ENCODE measurements around the gene ATP5MG. TPM values are rescaled to one million over a fixed set of nuclear protein-coding genes. Genes with fewer than 3 reads are reported as not detected.

ATP5MG gene
- total and polyA plus RNA-seq, 10 of the 15 experiments (the other 5 are each of a cell fraction or from before 2014, with no cell fraction given): 211 to 2,276 (median 633) TPM

GRCh38 chr11:118450451-118450850 lies 49.0 kb downstream of the ATP5MG start:
- in situ Hi-C loops (cut with MboI): no loop called here
- no peak overlapping the region for H3K4me2 ChIP-seq (ENCODE audit: control insufficient read depth, insufficient read depth)
- peaks cover 63% of the 10 kb centered on the region for H3K79me2 ChIP-seq (ENCODE audit: control insufficient read depth, insufficient read depth, low read length)
- H2AFZ ChIP-seq (ENCODE audit: control insufficient read depth, low read depth, low read length): no peak overlapping the region
- FAIRE-seq (no peak), ATAC-seq (no peak), DNase-seq (ENCODE audit: low read depth, low spot score) (no peak)
- no TSS peak for BruUV-seq (replicated peaks)
- H3K36me3 ChIP-seq (ENCODE audit: control insufficient read depth in 2 of 2, insufficient read depth in 2 of 2, low read length in 1 of 2): peaks cover 0 to 6% of the 10 kb centered on the region in 2 experiments; a peak in 1 of 4 replicates
- 100% methylated on average over 1 of the region's 1 CpG for WGBS (ENCODE audit: insufficient coverage, insufficient replicate concordance, low lambda C conversion rate, missing lambda C conversion rate)
- H3K4me3 ChIP-seq: no peak overlapping the region
- no peaks in the 10 kb centered on the region for H3K9me3 ChIP-seq (replicated peaks; ENCODE audit: control insufficient read depth, insufficient read depth, low read length)
- H3K4me1 ChIP-seq (ENCODE audit: control insufficient read depth, insufficient read depth, low read length): peaks cover 17% of the 10 kb centered on the region
- TF ChIP-seq TCF7 (IDR thresholded peaks at IDR 0.05; ENCODE audit: borderline replicate concordance): no peak
- H3K9ac ChIP-seq (ENCODE audit: control insufficient read depth, insufficient read depth, low read length): no peak overlapping the region
- no peaks in the 10 kb centered on the region for H4K20me1 ChIP-seq (ENCODE audit: control insufficient read depth, insufficient read depth)
- intact Hi-C loops (cut with micrococcal nuclease; ENCODE audit: unreplicated experiment): no loop called here
- H3K27ac ChIP-seq (ENCODE audit: control insufficient read depth, insufficient read depth): no peak overlapping the region
- ChIA-PET POLR2A (interaction anchor here (0.9 to 1.1 kb wide), 2 partner anchors 12 to 48 kb away, joined by 4 to 5 read pairs; partner anchors contain the start of gene ATP5MG), RAD21 (ENCODE audit: unreplicated experiment) (no interaction called here), SMC1A (ENCODE audit: uncharacterized antibody, unreplicated experiment) (interaction anchor here (1.3 kb wide), 1 partner anchor 32 kb away, joined by 4 read pairs; no protein-coding TSS in a partner anchor), CTCF (no interaction called here)
- no peaks in the 10 kb centered on the region for H3K27me3 ChIP-seq (replicated peaks in 1 of 2; ENCODE audit: control insufficient read depth in 2 of 2, insufficient read depth in 2 of 2, low read length in 1 of 2)

Other genes starting within 250 kb of the ATP5MG start
Only the 7 nearest of the 15 such genes appear.
- gene CD3E, start 96.9 kb upstream of the ATP5MG start, total RNA-seq (2014; rRNA removed): 3.4 and 4.0 TPM in 2 replicates
- 4.4 and 5.1 TPM in 2 replicates for gene CD3E, start 96.9 kb upstream of the ATP5MG start, total RNA-seq (2014; rRNA removed; fragmentation: Illumina TruSeq; extraction: Trizol)
- gene CD3E, start 96.9 kb upstream of the ATP5MG start, total RNA-seq (2021): 11.6 and 13.4 TPM in 2 replicates
- gene CD3E, start 96.9 kb upstream of the ATP5MG start, polyA plus RNA-seq (2011; rRNA removed): 0.10 and 0.14 TPM in 2 replicates
- 14.9 and 17.3 TPM in 2 replicates for gene CD3E, start 96.9 kb upstream of the ATP5MG start, polyA plus RNA-seq (2014; fragmentation: Illumina TruSeq; extraction: Trizol)
- 1 to 10 TPM; 1.7 to 2.4 TPM for gene CD3E, start 96.9 kb upstream of the ATP5MG start, polyA plus RNA-seq (2014; fragmentation: Nextera tagmentation; extraction: Ambion mirVana)
- 9.7 and 10.9 TPM in 2 replicates for gene CD3E, start 96.9 kb upstream of the ATP5MG start, polyA plus RNA-seq (2014; rRNA removed)
- 1 to 10 TPM; 3.1 to 4.2 TPM for gene CD3E, start 96.9 kb upstream of the ATP5MG start, polyA plus RNA-seq (2016; fragmentation: Nextera tagmentation; extraction: Ambion mirVana)
- 0.44 TPM in 1 of 2 replicates, not detected in the other for gene CD3D, start 58.9 kb upstream of the ATP5MG start, total RNA-seq (2014; rRNA removed)
- gene CD3D, start 58.9 kb upstream of the ATP5MG start, total RNA-seq (2014; rRNA removed; fragmentation: Illumina TruSeq; extraction: Trizol): not detected in 2 replicates
- 0.32 and 0.69 TPM in 2 replicates for gene CD3D, start 58.9 kb upstream of the ATP5MG start, total RNA-seq (2021)
- gene CD3D, start 58.9 kb upstream of the ATP5MG start, polyA plus RNA-seq (2011; rRNA removed): not detected in 2 replicates
- gene CD3D, start 58.9 kb upstream of the ATP5MG start, polyA plus RNA-seq (2014; fragmentation: Illumina TruSeq; extraction: Trizol): 0.13 TPM in 1 of 2 replicates, not detected in the other
- under 1 TPM; 0.13 to 0.45 TPM for gene CD3D, start 58.9 kb upstream of the ATP5MG start, polyA plus RNA-seq (2014; fragmentation: Nextera tagmentation; extraction: Ambion mirVana)
- gene CD3D, start 58.9 kb upstream of the ATP5MG start, polyA plus RNA-seq (2014; rRNA removed): not detected in 2 replicates
- not detected for gene CD3D, start 58.9 kb upstream of the ATP5MG start, polyA plus RNA-seq (2016; fragmentation: Nextera tagmentation; extraction: Ambion mirVana)
- not detected in 2 replicates for gene CD3G, start 57.3 kb upstream of the ATP5MG start, total RNA-seq (2014; rRNA removed)
- not detected in 2 replicates for gene CD3G, start 57.3 kb upstream of the ATP5MG start, total RNA-seq (2014; rRNA removed; fragmentation: Illumina TruSeq; extraction: Trizol)
- gene CD3G, start 57.3 kb upstream of the ATP5MG start, total RNA-seq (2021): 0.13 and 0.21 TPM in 2 replicates
- 0.04 TPM in 1 of 2 replicates, not detected in the other for gene CD3G, start 57.3 kb upstream of the ATP5MG start, polyA plus RNA-seq (2011; rRNA removed)
- gene CD3G, start 57.3 kb upstream of the ATP5MG start, polyA plus RNA-seq (2014; fragmentation: Illumina TruSeq; extraction: Trizol): 0.10 and 0.22 TPM in 2 replicates
- gene CD3G, start 57.3 kb upstream of the ATP5MG start, polyA plus RNA-seq (2014; fragmentation: Nextera tagmentation; extraction: Ambion mirVana): under 1 TPM in 1 of 2 experiments, not detected in 1; 0.16 TPM
- not detected in 2 replicates for gene CD3G, start 57.3 kb upstream of the ATP5MG start, polyA plus RNA-seq (2014; rRNA removed)
- gene CD3G, start 57.3 kb upstream of the ATP5MG start, polyA plus RNA-seq (2016; fragmentation: Nextera tagmentation; extraction: Ambion mirVana): not detected
- 39.6 and 44.5 TPM in 2 replicates for gene UBE4A, start 42.0 kb upstream of the ATP5MG start, total RNA-seq (2014; rRNA removed)
- 36.2 and 36.4 TPM in 2 replicates for gene UBE4A, start 42.0 kb upstream of the ATP5MG start, total RNA-seq (2014; rRNA removed; fragmentation: Illumina TruSeq; extraction: Trizol)
- 30.1 and 31.1 TPM in 2 replicates for gene UBE4A, start 42.0 kb upstream of the ATP5MG start, total RNA-seq (2021)
- gene UBE4A, start 42.0 kb upstream of the ATP5MG start, polyA plus RNA-seq (2011; rRNA removed): 22.9 and 23.2 TPM in 2 replicates
- gene UBE4A, start 42.0 kb upstream of the ATP5MG start, polyA plus RNA-seq (2014; fragmentation: Illumina TruSeq; extraction: Trizol): 29.5 and 35.5 TPM in 2 replicates
- gene UBE4A, start 42.0 kb upstream of the ATP5MG start, polyA plus RNA-seq (2014; fragmentation: Nextera tagmentation; extraction: Ambion mirVana): 10 to 100 TPM in 1 of 2 experiments, 1 to 10 TPM in 1; 6.2 to 13.9 TPM
- 15.9 and 17.1 TPM in 2 replicates for gene UBE4A, start 42.0 kb upstream of the ATP5MG start, polyA plus RNA-seq (2014; rRNA removed)
- 10 to 100 TPM; 36.8 to 37.5 TPM for gene UBE4A, start 42.0 kb upstream of the ATP5MG start, polyA plus RNA-seq (2016; fragmentation: Nextera tagmentation; extraction: Ambion mirVana)
- 24.9 and 25.2 TPM in 2 replicates for gene KMT2A, start 34.9 kb downstream of the ATP5MG start, total RNA-seq (2014; rRNA removed)
- 28.1 and 30.4 TPM in 2 replicates for gene KMT2A, start 34.9 kb downstream of the ATP5MG start, total RNA-seq (2014; rRNA removed; fragmentation: Illumina TruSeq; extraction: Trizol)
- 52.6 and 56.9 TPM in 2 replicates for gene KMT2A, start 34.9 kb downstream of the ATP5MG start, total RNA-seq (2021)
- gene KMT2A, start 34.9 kb downstream of the ATP5MG start, polyA plus RNA-seq (2011; rRNA removed): 25.7 and 27.1 TPM in 2 replicates
- 38.6 and 39.0 TPM in 2 replicates for gene KMT2A, start 34.9 kb downstream of the ATP5MG start, polyA plus RNA-seq (2014; fragmentation: Illumina TruSeq; extraction: Trizol)
- 1 to 10 TPM; 6.1 to 7.4 TPM for gene KMT2A, start 34.9 kb downstream of the ATP5MG start, polyA plus RNA-seq (2014; fragmentation: Nextera tagmentation; extraction: Ambion mirVana)
- gene KMT2A, start 34.9 kb downstream of the ATP5MG start, polyA plus RNA-seq (2014; rRNA removed): 25.4 and 28.9 TPM in 2 replicates
- gene KMT2A, start 34.9 kb downstream of the ATP5MG start, polyA plus RNA-seq (2016; fragmentation: Nextera tagmentation; extraction: Ambion mirVana): 10 to 100 TPM; 11.2 to 12.7 TPM
- 0.49 TPM in 1 of 2 replicates, not detected in the other for gene TTC36, start 125.9 kb downstream of the ATP5MG start, total RNA-seq (2014; rRNA removed)
- not detected in 2 replicates for gene TTC36, start 125.9 kb downstream of the ATP5MG start, total RNA-seq (2014; rRNA removed; fragmentation: Illumina TruSeq; extraction: Trizol)
- 0.27 TPM in 1 of 2 replicates, not detected in the other for gene TTC36, start 125.9 kb downstream of the ATP5MG start, total RNA-seq (2021)
- not detected in 2 replicates for gene TTC36, start 125.9 kb downstream of the ATP5MG start, polyA plus RNA-seq (2011; rRNA removed)
- gene TTC36, start 125.9 kb downstream of the ATP5MG start, polyA plus RNA-seq (2014; fragmentation: Illumina TruSeq; extraction: Trizol): not detected in 2 replicates
- gene TTC36, start 125.9 kb downstream of the ATP5MG start, polyA plus RNA-seq (2014; fragmentation: Nextera tagmentation; extraction: Ambion mirVana): not detected
- 0.22 and 0.28 TPM in 2 replicates for gene TTC36, start 125.9 kb downstream of the ATP5MG start, polyA plus RNA-seq (2014; rRNA removed)
- under 1 TPM; 0.59 to 0.78 TPM for gene TTC36, start 125.9 kb downstream of the ATP5MG start, polyA plus RNA-seq (2016; fragmentation: Nextera tagmentation; extraction: Ambion mirVana)
- gene TMEM25, start 129.6 kb downstream of the ATP5MG start, total RNA-seq (2014; rRNA removed): 7.9 and 13.9 TPM in 2 replicates
- gene TMEM25, start 129.6 kb downstream of the ATP5MG start, total RNA-seq (2014; rRNA removed; fragmentation: Illumina TruSeq; extraction: Trizol): 4.6 and 5.2 TPM in 2 replicates
- gene TMEM25, start 129.6 kb downstream of the ATP5MG start, total RNA-seq (2021): 8.5 and 10.2 TPM in 2 replicates
- gene TMEM25, start 129.6 kb downstream of the ATP5MG start, polyA plus RNA-seq (2011; rRNA removed): 3.3 and 5.2 TPM in 2 replicates
- 3.5 and 7.5 TPM in 2 replicates for gene TMEM25, start 129.6 kb downstream of the ATP5MG start, polyA plus RNA-seq (2014; fragmentation: Illumina TruSeq; extraction: Trizol)
- gene TMEM25, start 129.6 kb downstream of the ATP5MG start, polyA plus RNA-seq (2014; fragmentation: Nextera tagmentation; extraction: Ambion mirVana): 1 to 10 TPM; 1.4 to 1.7 TPM
- gene TMEM25, start 129.6 kb downstream of the ATP5MG start, polyA plus RNA-seq (2014; rRNA removed): 7.9 and 9.4 TPM in 2 replicates
- gene TMEM25, start 129.6 kb downstream of the ATP5MG start, polyA plus RNA-seq (2016; fragmentation: Nextera tagmentation; extraction: Ambion mirVana): 1 to 10 TPM; 8.2 to 9.1 TPM

Measured in GM12878 (cell line).